HG02642 (cell line): ENCODE measurements around the gene GBX2.

Experiments used
- ATAC-seq: cut with Tn5 transposase; IDR thresholded peaks from one replicate; pipeline ENCODE4 v1.9.1; 2021; ENCODE audit warnings: mild to moderate bottlenecking; ENCODE audit not compliant: unreplicated experiment, poor library complexity

The GBX2 gene

GRCh38 chr2:236121546-236121945 is 46.6 kb downstream of the GBX2 start:
- ATAC-seq = no peak

GRCh38 chr2:236120829-236121228 is 47.4 kb downstream of the GBX2 start:
- ATAC-seq = no peak

- no peak for ATAC-seq
Observed at GRCh38 chr2:236120141-236120601, 48.0 kb downstream of the GBX2 start.

- ATAC-seq = no peak
Observed at GRCh38 chr2:236119476-236119875, 48.7 kb downstream of the GBX2 start.

GRCh38 chr2:236119003-236119402 is 49.2 kb downstream of the GBX2 start:
- no peak for ATAC-seq

- no peak for ATAC-seq
Observed at GRCh38 chr2:236117861-236118269, 50.3 kb downstream of the GBX2 start.

GRCh38 chr2:236117401-236117800 is 50.8 kb downstream of the GBX2 start:
- no peak for ATAC-seq
